HEK293T (cell line): ENCODE results near the gene ASPG.

Source experiments
- CTCF ChIA-PET: fragments of 350-600 bp; formaldehyde crosslinking; extraction: SDS; loops from one replicate; lab custom pipeline; 2021; ENCODE audit warnings: antibody characterized with exemption, inconsistent platforms; lab: Yijun Ruan, JAX
- POLR2A ChIA-PET: fragments of 350-600 bp; formaldehyde crosslinking; extraction: SDS; loops from one replicate; lab custom pipeline; 2020; ENCODE audit warnings: antibody characterized with exemption, inconsistent platforms; lab: Yijun Ruan, JAX
- DNase-seq: peaks from one replicate; pipeline ENCODE4 v3.0.0; 2012; ENCODE audit warnings: mixed read lengths; ENCODE audit errors: extremely low spot score
- ARNT ChIP-seq: fragments of 450-650 bp; IDR thresholded peaks from 2 replicates; pipeline ENCODE4 v1.6.1; 2017; ENCODE audit warnings: mild to moderate bottlenecking
- BHLHE40 ChIP-seq: fragments of 450-650 bp; IDR thresholded peaks from 2 replicates; pipeline ENCODE4 v1.6.1; 2016; ENCODE audit warnings: mild to moderate bottlenecking, moderate library complexity, borderline replicate concordance
- CTBP1 ChIP-seq: fragments of 450-650 bp; IDR thresholded peaks from 2 replicates; pipeline ENCODE4 v1.6.1; 2016; ENCODE audit warnings: borderline replicate concordance
- ELF4 ChIP-seq: fragments of 450-650 bp; IDR thresholded peaks from 2 replicates; pipeline ENCODE4 v1.6.1; 2017; ENCODE audit warnings: antibody characterized with exemption
- FOXA1 ChIP-seq: fragments of 450-650 bp; IDR thresholded peaks from 2 replicates; pipeline ENCODE4 v1.6.1; 2016; ENCODE audit warnings: mild to moderate bottlenecking
- FOXK2 ChIP-seq: fragments of 450-650 bp; IDR thresholded peaks from 2 replicates; pipeline ENCODE4 v1.6.1; 2016; ENCODE audit warnings: mild to moderate bottlenecking
- FOXM1 ChIP-seq: fragments of 450-650 bp; IDR thresholded peaks from 2 replicates; pipeline ENCODE4 v1.6.1; 2017; ENCODE audit warnings: mild to moderate bottlenecking, borderline replicate concordance
- HDGF ChIP-seq: fragments of 450-650 bp; IDR thresholded peaks from 2 replicates; pipeline ENCODE4 v1.6.1; 2017; ENCODE audit warnings: antibody characterized with exemption, borderline replicate concordance
- L3MBTL2 ChIP-seq: fragments of 450-650 bp; conservative IDR thresholded peaks from 2 replicates; pipeline ENCODE4 v1.6.1; 2016; ENCODE audit warnings: mild to moderate bottlenecking
- LEF1 ChIP-seq: fragments of 450-650 bp; IDR thresholded peaks from 2 replicates; pipeline ENCODE4 v1.6.1; 2017; ENCODE audit warnings: mild to moderate bottlenecking, borderline replicate concordance
- NFRKB ChIP-seq: fragments of 450-650 bp; IDR thresholded peaks from 2 replicates; pipeline ENCODE4 v1.6.1; 2016; ENCODE audit warnings: mild to moderate bottlenecking, moderate library complexity
- SP1 ChIP-seq: fragments of 450-650 bp; IDR thresholded peaks from 2 replicates; pipeline ENCODE4 v1.6.1; 2017
- SUZ12 ChIP-seq: fragments of 450-650 bp; IDR thresholded peaks from 2 replicates; pipeline ENCODE4 v1.6.1; 2016; ENCODE audit warnings: mild to moderate bottlenecking
- TARDBP ChIP-seq: fragments of 450-650 bp; IDR thresholded peaks from 2 replicates; pipeline ENCODE4 v1.6.1; 2016
- ZNF384 ChIP-seq: fragments of 450-650 bp; IDR thresholded peaks from 2 replicates; pipeline ENCODE4 v1.6.1; 2016
- TF ChIP-seq, protein P1 (sequence below): fragments of 450-650 bp; IDR thresholded peaks from 2 replicates; pipeline ENCODE4 v1.6.1; 2016

ASPG gene

DNA sequence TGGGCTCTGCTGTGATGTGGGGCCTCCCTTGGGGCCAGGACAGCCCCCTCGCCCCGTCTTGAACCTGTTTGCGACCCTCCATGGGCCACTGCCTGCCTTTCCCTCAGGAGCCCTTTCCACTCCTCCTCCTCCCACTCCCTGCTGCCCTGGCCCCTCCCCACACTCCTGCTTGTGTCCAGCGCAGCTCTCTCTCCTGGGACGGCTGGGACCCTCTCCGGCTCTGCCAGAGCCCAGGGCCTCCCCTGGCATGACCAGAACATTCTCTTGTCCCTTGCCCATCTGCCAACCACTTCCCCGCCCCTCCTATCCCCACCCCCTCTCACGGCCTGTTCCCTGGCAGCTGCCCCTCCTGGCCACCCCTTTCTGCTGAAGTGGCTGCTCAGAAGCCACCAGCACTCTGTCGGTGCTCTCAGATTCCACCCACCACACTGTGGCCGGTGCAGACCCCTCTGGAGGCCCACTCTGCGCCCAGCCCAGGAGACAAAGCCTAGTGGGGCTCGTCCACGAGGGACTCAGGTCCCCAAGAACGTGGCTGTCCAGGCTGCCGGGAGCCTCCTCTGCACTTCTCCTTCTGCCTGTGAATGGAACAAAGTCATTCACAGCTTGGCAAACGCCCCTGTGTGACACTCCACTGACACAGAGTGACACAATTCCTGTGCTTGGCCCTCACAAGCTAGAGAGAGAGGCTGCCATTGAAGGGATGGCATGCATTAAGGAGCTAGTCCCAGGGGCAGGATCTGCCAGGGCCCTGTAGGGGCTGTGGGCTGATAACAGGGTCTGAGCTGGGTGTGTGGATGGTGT lies 1.4 kb downstream of the ASPG start:
- CTCF ChIA-PET: interaction anchor here (1.4 kb wide), 1 partner anchor 9 kb away, joined by 6 read pairs; no protein-coding TSS in a partner anchor
- no peak for TF ChIP-seq LEF1
- TF ChIP-seq CTBP1: no peak
- POLR2A ChIA-PET: no interaction called here
- DNase-seq: no peak

DNA sequence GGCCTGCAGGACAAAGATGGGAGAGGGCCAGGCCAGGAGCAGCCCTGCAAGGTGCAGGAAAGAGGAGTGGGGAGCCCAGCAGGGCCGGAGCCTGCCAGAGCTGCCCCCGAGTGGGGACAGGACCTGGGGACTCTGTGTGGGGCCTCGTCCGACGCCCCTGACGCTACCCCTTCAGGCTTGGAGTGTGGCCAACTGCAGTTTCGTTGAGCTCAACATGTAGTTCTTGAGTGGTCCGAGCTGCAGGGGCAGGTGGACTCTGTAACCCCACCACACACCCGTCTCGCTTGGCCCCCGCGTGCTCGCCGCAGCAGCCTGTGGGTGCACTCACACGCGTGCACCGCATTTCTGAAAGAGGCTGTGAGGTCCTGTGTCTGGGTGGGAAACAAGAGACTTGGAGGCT lies 2.0 kb downstream of the ASPG start:
- TF ChIP-seq LEF1: no peak
- no peak for TF ChIP-seq ELF4
- no peak for TF ChIP-seq TARDBP
- TF ChIP-seq NFRKB: no peak
- TF ChIP-seq, protein P1, sequence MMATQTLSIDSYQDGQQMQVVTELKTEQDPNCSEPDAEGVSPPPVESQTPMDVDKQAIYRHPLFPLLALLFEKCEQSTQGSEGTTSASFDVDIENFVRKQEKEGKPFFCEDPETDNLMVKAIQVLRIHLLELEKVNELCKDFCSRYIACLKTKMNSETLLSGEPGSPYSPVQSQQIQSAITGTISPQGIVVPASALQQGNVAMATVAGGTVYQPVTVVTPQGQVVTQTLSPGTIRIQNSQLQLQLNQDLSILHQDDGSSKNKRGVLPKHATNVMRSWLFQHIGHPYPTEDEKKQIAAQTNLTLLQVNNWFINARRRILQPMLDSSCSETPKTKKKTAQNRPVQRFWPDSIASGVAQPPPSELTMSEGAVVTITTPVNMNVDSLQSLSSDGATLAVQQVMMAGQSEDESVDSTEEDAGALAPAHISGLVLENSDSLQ: no peak
- no peak for TF ChIP-seq FOXM1
- no peak for TF ChIP-seq SP1
- TF ChIP-seq FOXA1: no peak
- TF ChIP-seq HDGF: no peak
- TF ChIP-seq ARNT: no peak
- TF ChIP-seq ZNF384: no peak
- TF ChIP-seq CTBP1: no peak
- TF ChIP-seq L3MBTL2: no peak
- TF ChIP-seq FOXK2: no peak
- TF ChIP-seq SUZ12: no peak
- TF ChIP-seq BHLHE40: no peak
- CTCF ChIA-PET: interaction anchor here (1.4 kb wide), 1 partner anchor 10 kb away, joined by 6 read pairs; no protein-coding TSS in a partner anchor
- DNase-seq: no peak
- POLR2A ChIA-PET: no interaction called here

DNA sequence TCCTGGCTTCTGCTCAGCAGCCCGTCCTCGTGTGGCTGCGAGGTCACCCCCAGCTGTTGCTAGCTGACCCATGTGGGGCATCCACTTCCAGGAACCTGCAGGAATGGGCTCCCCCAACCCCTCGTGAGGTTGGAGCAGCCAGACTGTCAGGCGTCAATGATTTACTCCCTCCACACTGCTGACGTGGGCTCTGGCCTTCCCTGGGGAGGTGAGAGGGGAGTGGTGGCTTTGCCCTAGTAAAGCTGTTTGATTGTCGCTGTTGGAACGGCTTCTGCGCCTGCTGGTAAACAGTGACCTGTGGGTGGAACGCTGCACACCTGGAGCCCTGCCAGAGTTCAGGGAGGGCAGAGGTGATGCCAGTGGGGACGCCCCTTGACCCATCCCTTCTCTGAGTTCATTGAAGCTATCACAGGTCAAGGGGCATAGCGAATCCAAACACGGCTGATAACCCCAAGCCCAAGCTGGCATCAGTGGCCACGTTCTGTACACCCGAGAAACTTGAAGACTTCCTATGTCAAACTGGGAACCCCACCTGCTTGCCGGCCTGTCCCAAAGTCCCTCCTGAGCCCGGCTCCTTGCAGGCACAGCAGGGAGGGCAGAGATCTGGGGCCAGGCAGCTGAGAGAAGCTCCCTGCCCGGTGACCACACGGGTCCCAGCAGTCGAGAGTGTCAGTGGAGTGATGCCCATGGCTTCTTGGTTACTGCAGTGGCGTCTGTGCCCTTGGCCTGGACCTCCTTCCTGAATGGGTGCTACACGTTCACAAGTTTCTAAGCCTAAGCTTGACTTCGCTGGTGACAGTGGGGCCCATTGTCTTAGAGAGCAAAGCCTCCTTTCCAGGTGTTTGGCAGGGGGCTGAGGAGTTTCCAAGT lies 2.7 kb downstream of the ASPG start:
- POLR2A ChIA-PET: no interaction called here

DNA sequence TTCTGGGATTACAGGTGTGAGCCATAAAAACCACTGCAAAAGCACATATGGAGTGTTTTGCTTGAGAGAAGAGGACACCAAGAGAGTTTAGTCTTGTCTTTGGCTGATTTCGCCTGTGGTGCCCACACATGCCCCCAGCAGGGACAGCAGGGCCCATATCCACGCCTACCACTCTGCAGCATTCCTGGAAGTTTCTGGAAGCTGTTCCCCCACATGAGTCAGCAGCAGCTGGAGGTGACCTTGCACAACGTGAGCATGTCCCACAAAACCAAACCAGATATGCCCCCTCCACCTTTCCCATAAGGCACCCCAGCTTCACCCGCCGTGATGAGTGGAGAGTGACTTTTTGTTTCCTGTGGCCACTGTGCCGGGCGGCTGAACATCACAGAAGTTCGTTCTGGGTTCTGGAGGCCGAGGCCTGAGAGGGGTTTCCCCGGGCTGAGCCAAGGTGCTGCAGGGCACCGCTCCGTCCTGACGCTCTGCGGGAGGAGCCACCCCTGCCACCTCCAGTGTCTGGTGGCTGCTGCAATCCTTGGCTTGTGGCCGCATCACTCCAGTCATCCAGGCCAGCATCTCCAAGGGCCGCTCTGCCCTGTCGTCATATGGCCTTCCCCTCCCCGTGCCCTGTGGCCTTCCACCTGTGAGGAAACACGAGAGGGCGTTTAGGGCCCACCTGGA lies 4.7 kb downstream of the ASPG start:
- TF ChIP-seq FOXM1 (no peak), SUZ12 (no peak), ZNF384 (no peak), SP1 (no peak), BHLHE40 (no peak), L3MBTL2 (no peak), TARDBP (no peak), NFRKB (no peak), LEF1 (no peak), FOXK2 (no peak), FOXA1 (no peak), ELF4 (no peak)
- ChIA-PET POLR2A (no interaction called here), CTCF (no interaction called here)
- DNase-seq: no peak

More for the DNA sequence above, 2.7 kb downstream of the ASPG start:
- TF ChIP-seq TARDBP: no peak
- TF ChIP-seq, protein P1: peak; percentile 65
- no peak for DNase-seq
- CTCF ChIA-PET: interaction anchor here (0.6 to 1.4 kb wide), 2 partner anchors 10 kb away, joined by 3 to 6 read pairs; no protein-coding TSS in a partner anchor

DNA sequence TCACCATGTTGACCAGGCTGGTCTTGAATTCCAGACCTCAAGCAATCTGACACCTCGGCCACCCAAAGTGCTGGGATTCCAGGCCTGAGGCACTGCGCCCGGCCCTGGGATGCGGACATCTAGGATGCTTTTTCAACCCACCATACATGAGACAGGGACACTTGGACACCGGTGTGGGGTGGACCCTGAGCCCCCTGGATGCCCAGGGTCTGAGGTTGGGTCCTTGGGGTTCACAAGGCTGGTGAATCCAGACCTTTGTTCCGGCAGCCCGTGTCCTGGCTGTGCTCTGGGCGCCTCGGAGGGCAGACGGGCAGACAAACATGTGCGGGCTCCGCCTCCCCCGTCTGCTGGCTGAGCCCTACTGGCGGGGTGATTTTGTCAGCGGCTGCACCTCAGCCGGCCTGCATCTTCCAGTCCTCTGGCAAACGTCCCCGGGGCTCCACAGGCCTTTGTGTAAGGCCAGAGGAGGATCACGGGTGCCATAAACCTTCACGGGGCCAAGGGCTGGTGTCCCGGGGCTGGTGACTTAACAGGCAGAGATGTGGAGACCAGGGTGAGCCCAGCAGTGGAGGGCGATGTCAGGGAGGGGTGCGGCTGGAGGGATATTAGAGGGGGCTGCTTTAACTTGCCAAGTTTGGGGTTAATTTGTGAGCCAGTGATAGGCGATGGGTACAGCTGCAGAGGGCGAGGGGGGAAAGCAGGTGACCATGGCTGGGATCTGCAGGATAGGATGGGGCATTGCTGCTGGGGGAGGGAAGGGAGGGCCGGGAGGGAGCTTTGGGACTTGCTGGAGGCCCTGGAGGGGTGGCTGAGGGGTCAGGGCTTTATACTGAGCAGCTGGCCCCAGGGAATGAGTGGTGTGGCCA lies 5.8 kb downstream of the ASPG start:
- DNase-seq: no peak
- ChIA-PET CTCF (no interaction called here), POLR2A (no interaction called here)
- TF ChIP-seq SP1 (no peak), ARNT (no peak), BHLHE40 (no peak), TARDBP (no peak), ELF4 (no peak), NFRKB (no peak)
